AG10803 (cell line): ENCODE results near the gene KCNE4.

ENCODE experiments used
- DNase-seq: peaks from one replicate; pipeline ENCODE4 v3.0.0; 2010; ENCODE audit warnings: low read depth
- H3K4me3 ChIP-seq: 2 replicates; pipeline ENCODE4 v1.5.1; 2011; ENCODE audit warnings: mild to moderate bottlenecking, low read length, control low read depth
- TF ChIP-seq, protein P1 (sequence below): conservative IDR thresholded peaks from 2 replicates; pipeline ENCODE4 v1.5.1; 2011; ENCODE audit warnings: mild to moderate bottlenecking, low read length, control low read depth, inconsistent platforms

The KCNE4 gene

GRCh38 chr2:223012291-223012690 lies 39.7 kb upstream of the KCNE4 start:
- H3K4me3 ChIP-seq, result no peak overlapping the region
- no peak for DNase-seq
- TF ChIP-seq, protein P1, sequence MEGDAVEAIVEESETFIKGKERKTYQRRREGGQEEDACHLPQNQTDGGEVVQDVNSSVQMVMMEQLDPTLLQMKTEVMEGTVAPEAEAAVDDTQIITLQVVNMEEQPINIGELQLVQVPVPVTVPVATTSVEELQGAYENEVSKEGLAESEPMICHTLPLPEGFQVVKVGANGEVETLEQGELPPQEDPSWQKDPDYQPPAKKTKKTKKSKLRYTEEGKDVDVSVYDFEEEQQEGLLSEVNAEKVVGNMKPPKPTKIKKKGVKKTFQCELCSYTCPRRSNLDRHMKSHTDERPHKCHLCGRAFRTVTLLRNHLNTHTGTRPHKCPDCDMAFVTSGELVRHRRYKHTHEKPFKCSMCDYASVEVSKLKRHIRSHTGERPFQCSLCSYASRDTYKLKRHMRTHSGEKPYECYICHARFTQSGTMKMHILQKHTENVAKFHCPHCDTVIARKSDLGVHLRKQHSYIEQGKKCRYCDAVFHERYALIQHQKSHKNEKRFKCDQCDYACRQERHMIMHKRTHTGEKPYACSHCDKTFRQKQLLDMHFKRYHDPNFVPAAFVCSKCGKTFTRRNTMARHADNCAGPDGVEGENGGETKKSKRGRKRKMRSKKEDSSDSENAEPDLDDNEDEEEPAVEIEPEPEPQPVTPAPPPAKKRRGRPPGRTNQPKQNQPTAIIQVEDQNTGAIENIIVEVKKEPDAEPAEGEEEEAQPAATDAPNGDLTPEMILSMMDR, result no peak

GRCh38 chr2:223019390-223019930 lies 32.5 kb upstream of the KCNE4 start:
- TF ChIP-seq, protein P1, result no peak
- no peak for DNase-seq
- no peak overlapping the region for H3K4me3 ChIP-seq

- H3K4me3 ChIP-seq, result no peak overlapping the region
- TF ChIP-seq, protein P1, result no peak
- DNase-seq, result no peak
Measured at GRCh38 chr2:223019987-223020717, 31.8 kb upstream of the KCNE4 start.

DNA sequence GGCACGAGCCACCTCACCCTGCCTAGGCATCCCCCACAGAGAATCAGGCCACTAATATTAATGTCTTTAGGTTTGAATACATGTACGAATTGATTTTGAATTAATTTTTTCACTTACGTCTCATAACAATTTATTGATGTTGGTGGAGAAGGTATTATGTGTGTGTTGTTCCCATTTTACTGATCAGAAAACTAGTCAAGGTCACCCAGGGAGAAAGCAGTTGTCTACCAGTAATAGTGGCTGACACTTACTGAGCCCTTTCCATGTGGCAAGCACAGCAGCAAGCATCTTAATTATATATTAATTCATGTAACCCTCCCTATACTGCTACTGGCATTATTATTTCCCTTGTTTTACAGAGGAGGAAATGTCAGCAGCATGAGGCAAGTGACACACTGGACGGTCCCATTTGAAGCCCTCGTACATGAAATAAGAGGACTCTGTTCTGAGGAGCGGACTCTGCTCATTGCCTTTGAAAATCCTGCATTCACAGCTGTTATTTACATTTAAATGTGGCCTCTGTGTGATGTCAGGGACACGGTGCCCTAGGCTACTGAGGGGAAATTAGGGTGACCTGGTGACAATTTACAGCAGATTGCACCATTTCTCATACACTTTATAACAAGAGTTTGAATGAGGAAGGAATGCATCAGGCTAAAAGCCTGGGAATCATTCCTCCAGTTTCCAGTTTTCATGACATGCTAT lies 30.9 kb upstream of the KCNE4 start:
- TF ChIP-seq, protein P1, result no peak
- no peak overlapping the region for H3K4me3 ChIP-seq
- peak; percentile 30 for DNase-seq

GRCh38 chr2:223026357-223027110 lies 25.5 kb upstream of the KCNE4 start:
- no peak overlapping the region for H3K4me3 ChIP-seq
- DNase-seq, result peak; percentile 67
- TF ChIP-seq, protein P1, result no peak

DNA sequence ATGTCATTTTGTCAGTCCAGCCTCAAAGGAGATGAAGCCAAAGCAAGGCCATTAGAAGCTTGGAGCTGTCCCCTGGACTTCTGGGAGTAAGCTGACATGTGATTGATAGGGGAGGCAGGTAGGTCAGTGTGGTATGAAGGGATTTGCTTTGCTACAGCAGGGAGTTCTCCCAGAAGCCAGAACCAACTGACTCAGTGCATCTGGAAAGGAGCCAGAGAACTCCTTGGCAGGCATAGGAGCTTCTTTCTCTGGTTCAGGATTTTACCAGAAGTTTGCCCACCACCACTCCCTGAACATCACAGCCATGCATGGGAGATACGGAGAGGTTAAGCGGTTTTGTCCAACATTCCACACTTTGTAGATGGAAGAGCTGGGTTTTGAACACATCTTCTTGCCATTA lies 24.5 kb upstream of the KCNE4 start:
- no peak overlapping the region for H3K4me3 ChIP-seq
- DNase-seq, result peak; percentile 74
- TF ChIP-seq, protein P1, result no peak
